Endothelial cell (in vitro differentiated cells): ENCODE results near the gene PPT1. TPM values are rescaled to one million over a fixed set of nuclear protein-coding genes. Genes with fewer than 3 reads are reported as not detected.

ENCODE experiments used
- DNase-seq: peaks from one replicate; pipeline ENCODE4 v3.0.0; 2021; ENCODE audit warnings: low spot score
- H3K27ac Mint-ChIP-seq: one replicate; pipeline ENCODE4 v1.8.0; 2021; ENCODE audit warnings: mixed read lengths, inconsistent platforms; ENCODE audit not compliant: unreplicated experiment
- H3K27me3 Mint-ChIP-seq: one replicate; pipeline ENCODE4 v1.8.0; 2021; ENCODE audit warnings: mild to moderate bottlenecking, moderate library complexity, mixed read lengths, inconsistent platforms; ENCODE audit not compliant: unreplicated experiment
- H3K36me3 Mint-ChIP-seq: one replicate; pipeline ENCODE4 v1.8.0; 2021; ENCODE audit warnings: mild to moderate bottlenecking, low read depth, mixed read lengths, inconsistent platforms; ENCODE audit not compliant: unreplicated experiment
- H3K4me1 Mint-ChIP-seq: one replicate; pipeline ENCODE4 v1.8.0; 2021; ENCODE audit warnings: mild to moderate bottlenecking, mixed read lengths, inconsistent platforms; ENCODE audit not compliant: unreplicated experiment
- H3K4me3 Mint-ChIP-seq: one replicate; pipeline ENCODE4 v1.8.0; 2021; ENCODE audit warnings: mild to moderate bottlenecking, mixed read lengths, inconsistent platforms; ENCODE audit not compliant: unreplicated experiment
- H3K9me3 Mint-ChIP-seq: one replicate; pipeline ENCODE4 v1.8.0; 2021; ENCODE audit warnings: mixed read lengths, inconsistent platforms; ENCODE audit not compliant: unreplicated experiment
- total RNA-seq: library from RNA; stranded (reverse); fragmentation: NEBNext Ultra II Directional; extraction: Animal tissue kit (Norgen Biotek cat#: 25700); gene quantifications from one replicate; pipeline ENCODE4 v1.2.1, GENCODE V29; 2021; ENCODE audit not compliant: unreplicated experiment
- TF ChIP-seq, protein P1 (sequence below): fragments of 200-600 bp; sonication (generic); IDR thresholded peaks from one replicate; pipeline ENCODE4 v1.5.0; 2021; ENCODE audit warnings: antibody characterized with exemption; ENCODE audit not compliant: unreplicated experiment

PPT1 gene
- total RNA-seq, 1 donor from 2014 or later, result 52.7 TPM

- Mint-ChIP-seq H3K27me3 (peaks cover 3% of the 10 kb centered on the region), H3K4me3 (no peak overlapping the region), H3K9me3 (no peaks in the 10 kb centered on the region), H3K36me3 (peaks cover 24% of the 10 kb centered on the region), H3K27ac (peak overlapping the region; percentile 77), H3K4me1 (peaks cover 77% of the 10 kb centered on the region)
- peak; percentile 26 for DNase-seq
- TF ChIP-seq, protein P1, sequence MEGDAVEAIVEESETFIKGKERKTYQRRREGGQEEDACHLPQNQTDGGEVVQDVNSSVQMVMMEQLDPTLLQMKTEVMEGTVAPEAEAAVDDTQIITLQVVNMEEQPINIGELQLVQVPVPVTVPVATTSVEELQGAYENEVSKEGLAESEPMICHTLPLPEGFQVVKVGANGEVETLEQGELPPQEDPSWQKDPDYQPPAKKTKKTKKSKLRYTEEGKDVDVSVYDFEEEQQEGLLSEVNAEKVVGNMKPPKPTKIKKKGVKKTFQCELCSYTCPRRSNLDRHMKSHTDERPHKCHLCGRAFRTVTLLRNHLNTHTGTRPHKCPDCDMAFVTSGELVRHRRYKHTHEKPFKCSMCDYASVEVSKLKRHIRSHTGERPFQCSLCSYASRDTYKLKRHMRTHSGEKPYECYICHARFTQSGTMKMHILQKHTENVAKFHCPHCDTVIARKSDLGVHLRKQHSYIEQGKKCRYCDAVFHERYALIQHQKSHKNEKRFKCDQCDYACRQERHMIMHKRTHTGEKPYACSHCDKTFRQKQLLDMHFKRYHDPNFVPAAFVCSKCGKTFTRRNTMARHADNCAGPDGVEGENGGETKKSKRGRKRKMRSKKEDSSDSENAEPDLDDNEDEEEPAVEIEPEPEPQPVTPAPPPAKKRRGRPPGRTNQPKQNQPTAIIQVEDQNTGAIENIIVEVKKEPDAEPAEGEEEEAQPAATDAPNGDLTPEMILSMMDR, result no peak
Observed at GRCh38 chr1:40059338-40059959, 37.6 kb downstream of the PPT1 start.

DNA sequence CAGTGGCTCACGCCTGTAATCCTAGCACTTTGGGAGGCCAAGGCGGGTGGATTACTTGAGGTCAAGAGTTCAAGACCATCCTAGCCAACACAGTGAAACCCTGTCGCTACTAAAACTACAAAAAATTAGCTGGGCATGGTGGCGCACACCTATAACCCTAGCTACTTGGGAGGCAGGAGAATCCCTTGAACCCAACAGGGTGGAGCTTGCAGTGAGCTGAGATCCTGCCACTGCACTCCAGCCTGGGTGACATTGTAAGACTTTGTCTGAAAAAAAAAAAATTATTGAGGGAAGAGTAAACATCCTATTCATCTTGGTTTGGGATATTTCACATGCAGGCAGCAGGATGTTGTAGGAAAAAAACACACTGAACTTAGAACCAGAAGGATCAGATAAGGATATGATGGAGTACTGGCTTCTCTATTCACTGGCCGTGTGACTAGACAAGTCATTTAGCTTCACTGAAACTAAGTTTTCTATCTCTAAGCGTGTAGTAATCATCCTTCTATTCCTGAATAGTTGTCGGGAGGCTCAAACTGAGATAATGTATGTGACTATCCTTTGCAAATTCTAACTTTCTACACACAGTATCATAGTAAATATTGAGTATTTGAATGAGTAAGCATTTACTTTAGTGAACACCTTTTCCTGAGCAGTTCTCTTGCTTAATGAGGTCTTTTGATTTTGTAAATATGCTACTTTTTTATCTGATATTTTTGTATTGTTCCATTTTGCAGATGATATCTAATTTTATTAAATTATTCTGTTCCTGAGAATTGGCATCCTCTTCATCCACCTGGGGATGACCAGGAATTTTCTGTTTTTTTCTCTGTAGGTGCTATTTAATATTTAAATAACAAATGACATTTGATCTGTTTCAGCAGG, 38.4 kb downstream of the PPT1 start:
- H3K36me3 Mint-ChIP-seq, result peaks cover 19% of the 10 kb centered on the region
- DNase-seq, result no peak
- peaks cover 71% of the 10 kb centered on the region for H3K4me1 Mint-ChIP-seq
- peak overlapping the region; percentile 77 for H3K27ac Mint-ChIP-seq
- peak overlapping the region; percentile 1 for H3K4me3 Mint-ChIP-seq
- H3K9me3 Mint-ChIP-seq, result no peaks in the 10 kb centered on the region
- TF ChIP-seq, protein P1, result no peak
- H3K27me3 Mint-ChIP-seq, result peaks cover 3% of the 10 kb centered on the region

DNA sequence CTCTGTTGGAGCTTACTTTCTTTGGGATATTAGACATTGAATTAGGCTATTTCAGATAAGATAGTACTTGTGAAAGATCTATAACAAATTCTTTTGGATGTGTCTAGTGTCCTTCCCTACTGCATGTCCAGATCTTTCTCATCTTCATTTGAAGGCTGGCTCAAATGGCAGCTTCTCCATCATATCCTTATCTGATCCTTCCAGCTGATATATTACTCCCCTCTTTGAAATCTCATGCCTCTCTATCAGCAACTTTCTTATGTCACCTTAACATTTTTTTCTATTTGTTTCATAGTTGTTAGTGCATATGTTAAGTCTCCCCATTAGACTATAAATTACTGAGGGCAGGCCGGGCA, 39.0 kb downstream of the PPT1 start:
- Mint-ChIP-seq H3K4me3 (peak overlapping the region; percentile 1), H3K4me1 (peaks cover 69% of the 10 kb centered on the region), H3K36me3 (peaks cover 15% of the 10 kb centered on the region), H3K9me3 (no peaks in the 10 kb centered on the region), H3K27ac (peak overlapping the region; percentile 77), H3K27me3 (peaks cover 3% of the 10 kb centered on the region)
- no peak for DNase-seq
- TF ChIP-seq, protein P1, result no peak

- TF ChIP-seq, protein P1, result no peak
- no peaks in the 10 kb centered on the region for H3K9me3 Mint-ChIP-seq
- peaks cover 3% of the 10 kb centered on the region for H3K27me3 Mint-ChIP-seq
- no peak for DNase-seq
- H3K4me3 Mint-ChIP-seq, result no peak overlapping the region
- peaks cover 15% of the 10 kb centered on the region for H3K36me3 Mint-ChIP-seq
- peak overlapping the region; percentile 90 for H3K27ac Mint-ChIP-seq
- peaks cover 69% of the 10 kb centered on the region for H3K4me1 Mint-ChIP-seq
Observed at GRCh38 chr1:40057310-40058030, 39.6 kb downstream of the PPT1 start.
